ENCODE data around the gene GNAI3. TPM values are rescaled to one million over a fixed set of nuclear protein-coding genes. Genes with fewer than 3 reads are reported as not detected.

GNAI3 gene
- polyA plus RNA-seq, 1 donor (not counting 4 experiments of a cell fraction or from before 2014, with no cell fraction given), result 14.1 TPM

GRCh38 chr1:109535971-109536491, 12.4 kb upstream of the GNAI3 start:
- H3K4me2 ChIP-seq (ENCODE audit: control insufficient read depth, extremely low read depth, insufficient read depth, low read depth, low read length), result no peak overlapping the region
- no peak overlapping the region for H3K27ac ChIP-seq (ENCODE audit: control insufficient read depth, insufficient read depth, low read length)
- peaks cover 6% of the 10 kb centered on the region for H3K4me1 ChIP-seq (ENCODE audit: control insufficient read depth, extremely low read depth, insufficient read depth, low read length)
- H3K9ac ChIP-seq (ENCODE audit: control insufficient read depth, extremely low read depth, insufficient read depth, low read length), result no peak overlapping the region
- H3K79me2 ChIP-seq (ENCODE audit: control insufficient read depth, insufficient read depth, low read length), result no peaks in the 10 kb centered on the region
- H3K9me3 ChIP-seq (ENCODE audit: control insufficient read depth, low read depth, low read length), result no peaks in the 10 kb centered on the region
- FAIRE-seq, result no peak
- H3K4me3 ChIP-seq (ENCODE audit: control insufficient read depth in 2 of 3, extremely low read depth in 1 of 3, insufficient read depth in 2 of 3, low read depth in 1 of 3, low read length in 3 of 3), result no peak overlapping the region
- no peak overlapping the region for H2AFZ ChIP-seq (ENCODE audit: control insufficient read depth, low read length)
- no peaks in the 10 kb centered on the region for H3K27me3 ChIP-seq (ENCODE audit: control insufficient read depth, extremely low read depth, insufficient read depth, low read length)
- H4K20me1 ChIP-seq (ENCODE audit: control insufficient read depth, extremely low read depth, insufficient read depth, low read length), result no peaks in the 10 kb centered on the region
- TF ChIP-seq EZH2 (IDR thresholded peaks at IDR 0.05; ENCODE audit: low read length) (no peak), CTCF (optimal IDR thresholded peaks at IDR 0.05 in 1 of 3, IDR thresholded peaks at IDR 0.05 in 1 of 3, conservative IDR thresholded peaks at IDR 0.05 in 1 of 3; ENCODE audit: extremely low read depth in 1 of 3, insufficient read depth in 2 of 3, low read length in 3 of 3) (no peak)
- DNase-seq (ENCODE audit: low read depth, low spot score), result no peak
- no peaks in the 10 kb centered on the region for H3K36me3 ChIP-seq (ENCODE audit: control insufficient read depth in 2 of 2, extremely low read depth in 1 of 2, insufficient read depth in 2 of 2, low read length in 2 of 2)
- no peaks in the 10 kb centered on the region for H3K9me1 ChIP-seq (ENCODE audit: control insufficient read depth, extremely low read depth, insufficient read depth, low read length)
- dilution Hi-C loops (cut with MboI; ENCODE audit: extremely low pct_ligation_motif_present, low sequenced_read_pairs), result no loop called here

GRCh38 chr1:109537450-109538178, 10.8 kb upstream of the GNAI3 start:
- DNase-seq (ENCODE audit: low read depth, low spot score) (no peak), FAIRE-seq (no peak)
- H3K4me1 ChIP-seq (ENCODE audit: control insufficient read depth, extremely low read depth, insufficient read depth, low read length), result peaks cover under 1% of the 10 kb centered on the region
- H2AFZ ChIP-seq (ENCODE audit: control insufficient read depth, low read length), result no peak overlapping the region
- no peak overlapping the region for H3K9ac ChIP-seq (ENCODE audit: control insufficient read depth, extremely low read depth, insufficient read depth, low read length)
- H3K4me2 ChIP-seq (ENCODE audit: control insufficient read depth, extremely low read depth, insufficient read depth, low read depth, low read length), result no peak overlapping the region
- no peaks in the 10 kb centered on the region for H3K9me3 ChIP-seq (ENCODE audit: control insufficient read depth, low read depth, low read length)
- no peak overlapping the region for H3K4me3 ChIP-seq (ENCODE audit: control insufficient read depth in 2 of 3, extremely low read depth in 1 of 3, insufficient read depth in 2 of 3, low read depth in 1 of 3, low read length in 3 of 3)
- no peaks in the 10 kb centered on the region for H3K79me2 ChIP-seq (ENCODE audit: control insufficient read depth, insufficient read depth, low read length)
- H3K27ac ChIP-seq (ENCODE audit: control insufficient read depth, insufficient read depth, low read length), result no peak overlapping the region
- no peaks in the 10 kb centered on the region for H4K20me1 ChIP-seq (ENCODE audit: control insufficient read depth, extremely low read depth, insufficient read depth, low read length)
- TF ChIP-seq EZH2 (IDR thresholded peaks at IDR 0.05; ENCODE audit: low read length) (no peak), CTCF (optimal IDR thresholded peaks at IDR 0.05 in 1 of 3, IDR thresholded peaks at IDR 0.05 in 1 of 3, conservative IDR thresholded peaks at IDR 0.05 in 1 of 3; ENCODE audit: extremely low read depth in 1 of 3, insufficient read depth in 2 of 3, low read length in 3 of 3) (no peak)
- no peaks in the 10 kb centered on the region for H3K9me1 ChIP-seq (ENCODE audit: control insufficient read depth, extremely low read depth, insufficient read depth, low read length)
- H3K27me3 ChIP-seq (ENCODE audit: control insufficient read depth, extremely low read depth, insufficient read depth, low read length), result no peaks in the 10 kb centered on the region
- no peaks in the 10 kb centered on the region for H3K36me3 ChIP-seq (ENCODE audit: control insufficient read depth in 2 of 2, extremely low read depth in 1 of 2, insufficient read depth in 2 of 2, low read length in 2 of 2)
- dilution Hi-C loops (cut with MboI; ENCODE audit: extremely low pct_ligation_motif_present, low sequenced_read_pairs), result no loop called here
